ENCODE data around the gene CNTN4.

GRCh38 chr3:2097641-2098191 lies 950 bp upstream of the CNTN4 start:
- no peak for TF ChIP-seq POLR2A (IDR thresholded peaks at IDR 0.05)
- no peak for TF ChIP-seq CTCF (IDR thresholded peaks at IDR 0.05)
- no peak for TF ChIP-seq EP300 (IDR thresholded peaks at IDR 0.05)
- no peak for TF ChIP-seq POLR2AphosphoS5 (IDR thresholded peaks at IDR 0.05)

All from upper lobe of left lung (tissue), 4 donors.